H9 (cell line): ENCODE measurements around the gene PDE4B. TPM values are rescaled to one million over a fixed set of nuclear protein-coding genes. Genes with fewer than 3 reads are reported as not detected.

Experiments used
- DNase-seq: peaks from one replicate; pipeline ENCODE4 v3.0.0-alpha.2; 2017
- H2AFZ ChIP-seq: one replicate; pipeline ENCODE4 v1.6.1; 2013; ENCODE audit warnings: mild to moderate bottlenecking, low read length, control low read depth, moderate library complexity
- H2AK5ac ChIP-seq: 2 replicates; pipeline ENCODE4 v1.6.1; 2013; ENCODE audit warnings: low read length, control low read depth, mixed read lengths; ENCODE audit not compliant: insufficient read length
- H2BK120ac ChIP-seq: one replicate; pipeline ENCODE4 v1.6.1; 2013; ENCODE audit warnings: low read depth, mild to moderate bottlenecking, low read length, control low read depth, inconsistent platforms; ENCODE audit not compliant: poor library complexity, severe bottlenecking
- H2BK12ac ChIP-seq: 2 replicates; pipeline ENCODE4 v1.6.1; 2013; ENCODE audit warnings: low read length, control low read depth, mixed read lengths, low read depth; ENCODE audit not compliant: insufficient read length
- H2BK15ac ChIP-seq: 2 replicates; pipeline ENCODE4 v1.6.1; 2013; ENCODE audit warnings: low read depth, low read length, control low read depth
- H2BK20ac ChIP-seq: one replicate; pipeline ENCODE4 v1.6.1; 2013; ENCODE audit warnings: low read depth, mild to moderate bottlenecking, low read length, control low read depth, inconsistent platforms; ENCODE audit not compliant: poor library complexity, severe bottlenecking
- H2BK5ac ChIP-seq: 2 replicates; pipeline ENCODE4 v1.6.1; 2013; ENCODE audit warnings: low read length, control low read depth, mixed read lengths; ENCODE audit not compliant: insufficient read length
- H3K14ac ChIP-seq: 2 replicates; pipeline ENCODE4 v1.6.1; 2013; ENCODE audit warnings: low read length, control low read depth; ENCODE audit not compliant: insufficient read depth
- H3K18ac ChIP-seq: 2 replicates; pipeline ENCODE4 v1.6.1; 2013; ENCODE audit warnings: low read depth, mild to moderate bottlenecking, mixed read lengths, low read length, control low read depth; ENCODE audit not compliant: insufficient read length
- H3K23ac ChIP-seq: 2 replicates; pipeline ENCODE4 v1.6.1; 2013; ENCODE audit warnings: low read length, control low read depth, mixed read lengths, low read depth; ENCODE audit not compliant: insufficient read length
- H3K23me2 ChIP-seq: 2 replicates; pipeline ENCODE4 v1.6.1; 2013; ENCODE audit warnings: low read depth, mild to moderate bottlenecking, mixed read lengths, low read length, control low read depth; ENCODE audit not compliant: insufficient read length, poor library complexity, severe bottlenecking
- H3K27ac ChIP-seq: 2 replicates; pipeline ENCODE4 v1.5.1; 2013; ENCODE audit warnings: low read length, control low read depth, mixed read lengths, low read depth; ENCODE audit not compliant: insufficient read length
- H3K27me3 ChIP-seq: 2 replicates; pipeline ENCODE4 v1.6.1; 2013; ENCODE audit warnings: low read length, control low read depth, inconsistent platforms; ENCODE audit not compliant: insufficient read depth
- H3K4ac ChIP-seq: 2 replicates; pipeline ENCODE4 v1.6.1; 2013; ENCODE audit warnings: low read depth, mild to moderate bottlenecking, control low read depth, inconsistent platforms, low read length, moderate library complexity
- H3K4me1 ChIP-seq: 2 replicates; pipeline ENCODE4 v1.6.1; 2013; ENCODE audit warnings: low read length, control low read depth, inconsistent platforms; ENCODE audit not compliant: insufficient read depth
- H3K4me2 ChIP-seq: 2 replicates; pipeline ENCODE4 v1.6.1; 2013; ENCODE audit warnings: low read length, control low read depth, mixed read lengths; ENCODE audit not compliant: insufficient read length, insufficient read depth
- H3K56ac ChIP-seq: 2 replicates; pipeline ENCODE4 v1.6.1; 2013; ENCODE audit warnings: low read depth, mild to moderate bottlenecking, mixed read lengths, low read length, control low read depth; ENCODE audit not compliant: insufficient read length
- H3K79me1 ChIP-seq: 2 replicates; pipeline ENCODE4 v1.6.1; 2013; ENCODE audit warnings: low read depth, mild to moderate bottlenecking, moderate library complexity, low read length, control low read depth, inconsistent platforms; ENCODE audit not compliant: insufficient read depth, poor library complexity, severe bottlenecking
- H3K79me2 ChIP-seq: 2 replicates; pipeline ENCODE4 v1.6.1; 2013; ENCODE audit warnings: low read length, control low read depth, inconsistent platforms; ENCODE audit not compliant: insufficient read depth
- H3K9ac ChIP-seq: 2 replicates; pipeline ENCODE4 v1.6.1; 2013; ENCODE audit warnings: low read length, control low read depth, mixed read lengths; ENCODE audit not compliant: insufficient read length; ENCODE audit errors: extremely low read depth
- H3K9me3 ChIP-seq: one replicate; pipeline ENCODE4 v1.6.1; 2013; ENCODE audit warnings: low read depth, low read length, inconsistent platforms; ENCODE audit not compliant: control insufficient read depth
- H3T11ph ChIP-seq: one replicate; pipeline ENCODE4 v1.6.1; 2013; ENCODE audit warnings: mild to moderate bottlenecking, low read length, control low read depth, inconsistent platforms
- H4K20me1 ChIP-seq: one replicate; pipeline ENCODE4 v1.6.1; 2013; ENCODE audit not compliant: control insufficient read depth, insufficient read length, insufficient read depth
- H4K5ac ChIP-seq: 2 replicates; pipeline ENCODE4 v1.6.1; 2013; ENCODE audit warnings: low read depth, mild to moderate bottlenecking, mixed read lengths, low read length, control low read depth; ENCODE audit not compliant: insufficient read length
- H4K8ac ChIP-seq: replicated peaks from 2 replicates; pipeline ENCODE4 v1.6.1; 2013; ENCODE audit warnings: low read length, control low read depth, mixed read lengths, low read depth; ENCODE audit not compliant: insufficient read length
- H4K91ac ChIP-seq: 2 replicates; pipeline ENCODE4 v1.6.1; 2013; ENCODE audit warnings: low read depth, mild to moderate bottlenecking, moderate library complexity, mixed read lengths, low read length, control low read depth; ENCODE audit not compliant: insufficient read length
- H3K27ac Mint-ChIP-seq, 3 experiments: 2 replicates in 2 of 3; 3 replicates in 1 of 3; pipeline ENCODE4 v1.8.0; 2020 to 2021; ENCODE audit warnings: mixed read lengths in 3 of 3, mild to moderate bottlenecking in 1 of 3, moderate library complexity in 1 of 3
- H3K27me3 Mint-ChIP-seq: 2 replicates; pipeline ENCODE4 v1.8.0; 2021; ENCODE audit warnings: low read depth, mild to moderate bottlenecking, moderate library complexity, mixed read lengths
- H3K36me3 Mint-ChIP-seq, 3 experiments: 2 replicates in 2 of 3; 3 replicates in 1 of 3; pipeline ENCODE4 v1.8.0; 2020 to 2021; ENCODE audit warnings: low read depth in 3 of 3, mixed read lengths in 3 of 3; ENCODE audit not compliant: insufficient read depth in 1 of 3
- H3K4me1 Mint-ChIP-seq, 2 experiments: 2 replicates each; pipeline ENCODE4 v1.8.0; 2020; ENCODE audit warnings: mixed read lengths in 2 of 2
- H3K4me3 Mint-ChIP-seq, 2 experiments: 2 replicates in 1 of 2; 3 replicates in 1 of 2; pipeline ENCODE4 v1.8.0; 2020 to 2021; ENCODE audit warnings: mild to moderate bottlenecking in 2 of 2, mixed read lengths in 2 of 2, moderate library complexity in 1 of 2
- H3K9me3 Mint-ChIP-seq, 2 experiments: 2 replicates in 1 of 2; 3 replicates in 1 of 2; pipeline ENCODE4 v1.8.0; 2020; ENCODE audit warnings: mild to moderate bottlenecking in 2 of 2, mixed read lengths in 2 of 2, moderate library complexity in 1 of 2
- CTCF ChIP-seq: fragments of 200-600 bp; sonication (generic); conservative IDR thresholded peaks from 3 replicates; pipeline ENCODE4 v1.8.0; 2021; ENCODE audit warnings: antibody characterized with exemption, mild to moderate bottlenecking
- WGBS: extraction: QIAGEN DNeasy Blood & Tissue Kit; methylation state at CpG from one replicate; pipeline ENCODE4 v1.1.7; 2013; ENCODE audit warnings: missing lambda C conversion rate, low lambda C conversion rate, mixed read lengths; ENCODE audit not compliant: insufficient read length; ENCODE audit errors: extremely low coverage; 5-methylcytosine and 5-hydroxymethylcytosine counted together
- total RNA-seq: library from RNA; stranded (reverse); gene quantifications from 2 replicates; pipeline ENCODE4 v1.2.1, GENCODE V29; 2021

Gene PDE4B
- total RNA-seq, 1 experiment from 2014 or later = 19.8 TPM

DNA sequence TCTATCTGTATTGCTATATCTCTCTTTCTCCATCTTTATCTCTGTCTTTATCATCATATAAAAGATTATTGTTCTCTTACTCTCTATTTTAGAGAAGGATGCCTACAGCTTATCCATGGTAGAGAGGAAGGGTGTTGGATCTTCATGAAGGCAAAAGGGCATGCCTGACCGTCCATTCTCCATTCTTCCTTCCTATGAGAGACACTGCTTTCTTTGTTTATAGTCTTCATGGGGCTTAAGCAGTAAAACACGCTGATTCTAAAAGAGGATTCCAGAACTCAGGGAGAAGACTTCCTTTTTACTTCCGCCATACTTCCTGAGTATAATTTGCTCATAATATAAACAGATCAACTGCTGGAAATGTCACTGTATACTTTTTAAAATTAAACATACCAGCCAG lies 44.0 kb downstream of the PDE4B start:
- no peaks in the 10 kb centered on the region for H3K36me3 Mint-ChIP-seq
- Histone ChIP-seq H4K91ac (no peak overlapping the region), H3K27ac (no peak overlapping the region), H3K18ac (no peak overlapping the region), H4K20me1 (no peaks in the 10 kb centered on the region), H2BK20ac (no peak overlapping the region), H2AK5ac (no peak overlapping the region), H2BK120ac (no peak overlapping the region), H2BK5ac (no peak overlapping the region), H3K4me2 (no peak overlapping the region), H3K79me2 (no peaks in the 10 kb centered on the region), H3K56ac (no peak overlapping the region), H4K8ac (no peak overlapping the region), H3K4ac (no peak overlapping the region), H3K4me1 (no peaks in the 10 kb centered on the region), H3K9ac (no peak overlapping the region), H3T11ph (no peak overlapping the region), H3K14ac (no peak overlapping the region), H3K23ac (no peak overlapping the region), H3K23me2 (no peaks in the 10 kb centered on the region), H2BK15ac (no peak overlapping the region), H2AFZ (no peak overlapping the region), H4K5ac (no peak overlapping the region), H3K27me3 (no peaks in the 10 kb centered on the region), H2BK12ac (no peak overlapping the region), H3K79me1 (no peaks in the 10 kb centered on the region), H3K9me3 (no peaks in the 10 kb centered on the region)
- no peak for DNase-seq
- H3K27me3 Mint-ChIP-seq = peaks cover 2% of the 10 kb centered on the region; the same call in 1 of the 2 replicates
- no peaks in the 10 kb centered on the region for H3K4me1 Mint-ChIP-seq
- H3K9me3 Mint-ChIP-seq = no peaks in the 10 kb centered on the region
- H3K4me3 Mint-ChIP-seq = no peak overlapping the region
- no CpG with 5 or more reads among the region's 3 CpGs for WGBS
- H3K27ac Mint-ChIP-seq = no peak overlapping the region
- no peak for TF ChIP-seq CTCF
